IPS DF 4.7 (cell line): ENCODE data around the gene ZNF554.
"Not testable (repeated sequence)": the region's sequence is repeated elsewhere in the genome, so short reads cannot be mapped to it uniquely, and the experiment has no call there.

ENCODE experiments used
- DNase-seq: peaks from one replicate; pipeline ENCODE4 v3.0.0-alpha.2; 2013; ENCODE audit warnings: low spot score; ENCODE audit errors: extremely low read depth

Gene ZNF554

DNA sequence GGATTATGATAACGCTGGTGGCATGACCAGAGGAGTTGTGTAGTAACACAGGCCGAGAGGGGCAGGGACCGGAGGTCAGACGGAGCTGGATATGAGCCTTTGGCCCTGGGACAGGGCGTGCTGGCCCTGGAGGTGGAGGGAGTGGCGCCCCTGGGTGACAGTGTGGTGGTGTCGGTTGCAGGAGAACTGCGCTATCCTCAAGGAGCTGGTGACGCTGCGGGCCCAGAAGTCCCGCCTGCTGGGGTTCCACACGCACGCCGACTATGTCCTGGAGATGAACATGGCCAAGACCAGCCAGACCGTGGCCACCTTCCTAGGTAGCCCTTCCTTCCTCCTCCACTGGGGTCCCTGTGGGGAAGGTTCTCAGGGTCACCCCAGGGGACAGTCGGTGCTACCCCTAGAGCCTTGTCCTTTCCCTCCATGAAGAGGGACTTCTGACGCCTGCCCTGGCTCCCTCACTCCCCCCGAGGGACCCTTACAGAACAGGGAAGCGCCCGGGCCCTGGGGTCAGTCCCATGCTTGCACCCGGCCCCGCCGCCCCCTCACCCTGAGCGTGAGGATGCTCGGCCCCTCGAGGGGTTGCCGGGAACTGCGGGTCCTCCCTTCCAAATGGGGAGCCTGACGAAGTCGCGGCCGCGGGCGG is 12.8 kb upstream of the ZNF554 start:
- DNase-seq = no peak

- no peak for DNase-seq
These were observed 12.1 kb upstream of the ZNF554 start for GRCh38 chr19:2807379-2808128.

DNA sequence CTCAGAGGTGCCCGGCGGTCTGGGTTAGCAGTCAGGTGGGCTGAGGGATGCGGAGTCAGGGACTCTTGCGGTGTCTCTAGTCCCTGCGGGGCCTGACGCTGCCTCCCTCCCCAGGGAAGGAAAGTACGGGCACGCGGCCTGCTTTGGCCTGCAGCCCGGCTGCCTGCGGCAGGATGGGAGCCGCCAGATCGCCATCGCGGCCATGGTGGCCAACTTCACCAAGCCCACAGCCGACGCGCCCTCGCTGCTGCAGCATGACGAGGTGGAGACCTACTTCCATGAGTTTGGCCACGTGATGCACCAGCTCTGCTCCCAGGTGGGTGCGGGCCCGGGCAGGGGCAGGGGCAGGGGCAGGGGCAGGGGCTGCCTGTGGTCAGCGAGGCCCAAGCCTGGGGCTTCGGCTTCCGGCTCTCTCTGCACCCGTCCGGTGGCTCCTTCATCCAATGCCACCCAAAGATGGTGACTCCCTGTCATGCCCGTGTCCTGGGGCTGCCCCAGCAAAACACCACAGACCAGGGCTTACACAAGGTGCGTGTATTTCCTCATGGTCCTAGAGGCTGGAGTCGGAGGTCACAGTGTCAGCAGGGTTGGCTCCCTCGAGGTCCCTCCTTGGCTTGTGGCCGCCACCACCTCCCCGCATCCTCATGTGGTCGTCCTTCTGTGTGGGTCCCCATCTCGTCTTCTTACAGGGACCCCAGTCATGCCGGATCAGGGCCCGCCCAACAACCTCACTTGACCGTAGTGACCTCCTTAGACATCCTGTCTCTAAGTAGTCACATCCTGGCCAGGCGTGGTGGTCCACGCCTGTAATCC is 11.3 kb upstream of the ZNF554 start:
- no peak for DNase-seq

- no peak for DNase-seq
These were observed 10.1 kb upstream of the ZNF554 start for GRCh38 chr19:2809387-2810140.

GRCh38 chr19:2810141-2811091 is 9.3 kb upstream of the ZNF554 start:
- no peak for DNase-seq

DNA sequence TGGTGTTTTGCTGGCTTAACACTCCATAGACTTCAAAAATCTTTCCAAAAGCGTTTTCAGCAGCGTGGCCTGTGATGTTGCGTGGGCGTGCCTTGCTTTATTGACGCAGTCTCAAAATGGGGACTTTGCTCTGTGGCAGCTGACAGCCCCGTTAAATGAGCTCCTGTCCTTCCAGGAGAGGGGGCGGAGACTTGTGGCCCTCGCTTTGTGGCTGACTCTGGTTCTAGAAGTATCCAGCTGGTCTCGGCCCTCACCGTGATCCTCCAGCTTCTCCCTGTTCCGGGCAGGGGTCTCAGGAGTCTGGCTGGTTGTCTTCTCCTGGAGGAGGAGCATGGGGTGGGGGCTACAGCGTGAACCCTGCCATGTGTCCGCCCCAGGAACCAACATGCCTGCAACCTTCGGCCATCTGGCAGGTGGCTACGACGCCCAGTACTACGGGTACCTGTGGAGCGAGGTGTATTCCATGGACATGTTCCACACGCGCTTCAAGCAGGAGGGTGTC is 8.4 kb upstream of the ZNF554 start:
- DNase-seq = no peak

DNA sequence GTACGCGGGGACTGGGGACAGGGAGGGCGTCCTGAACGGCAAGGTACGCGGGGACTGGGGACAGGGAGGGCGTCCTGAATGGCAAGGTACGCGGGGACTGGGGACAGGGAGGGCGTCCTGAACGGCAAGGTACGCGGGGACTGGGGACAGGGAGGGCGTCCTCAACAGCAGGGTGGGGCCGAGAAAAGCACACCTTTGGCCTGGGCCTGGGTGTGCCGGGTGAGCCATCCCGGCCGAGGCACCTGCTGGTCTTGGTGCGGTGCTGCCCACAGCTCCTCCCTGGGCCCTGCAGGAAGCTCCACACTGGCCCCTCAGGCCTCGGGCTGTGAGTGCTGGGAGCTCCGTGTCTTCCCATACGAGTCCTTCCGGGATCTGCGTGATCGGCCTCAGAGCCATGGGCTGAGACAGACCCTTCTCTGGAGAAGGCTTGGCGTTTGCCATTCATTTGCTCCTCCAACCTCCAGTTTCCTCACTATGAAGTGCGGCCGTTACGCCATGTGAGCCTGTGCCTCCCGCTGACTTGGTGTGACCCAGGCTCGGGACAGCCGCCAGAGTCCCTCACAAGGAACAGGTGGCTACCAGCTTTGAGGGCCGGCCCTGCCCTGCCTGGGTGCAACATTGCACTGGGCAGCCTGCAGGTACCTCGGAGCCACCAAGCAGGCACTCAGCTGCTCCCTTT is 7.8 kb upstream of the ZNF554 start:
- no peak for DNase-seq

GRCh38 chr19:2812414-2813234 is 7.0 kb upstream of the ZNF554 start:
- DNase-seq = no peak

GRCh38 chr19:2813235-2814160 is 6.2 kb upstream of the ZNF554 start:
- DNase-seq = no peak

DNA sequence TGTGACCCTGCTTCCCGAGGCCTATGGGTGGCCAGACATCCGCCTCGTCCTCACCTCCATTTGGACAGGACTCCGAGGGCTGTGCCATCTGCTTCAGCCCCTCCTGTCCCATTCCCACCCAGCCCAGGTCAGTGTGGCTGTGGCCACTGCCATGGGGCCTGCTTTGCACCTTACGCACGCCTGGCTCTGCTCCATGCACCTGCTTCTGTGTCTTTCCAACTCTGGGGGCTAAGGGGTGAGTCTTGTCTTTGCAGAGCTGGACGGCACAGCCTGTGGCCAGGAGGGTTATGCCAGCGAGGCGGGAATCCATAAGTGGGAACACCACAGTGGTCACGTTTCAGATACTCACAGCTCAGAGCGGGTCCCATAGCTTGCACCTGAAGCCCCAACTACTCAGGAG is 5.2 kb upstream of the ZNF554 start:
- no peak for DNase-seq

- DNase-seq = no peak
These were observed 4.5 kb upstream of the ZNF554 start for GRCh38 chr19:2815191-2815614.

- DNase-seq = no peak
These were observed 3.7 kb upstream of the ZNF554 start for GRCh38 chr19:2815923-2816322.

- no peak for DNase-seq
These were observed 3.0 kb upstream of the ZNF554 start for GRCh38 chr19:2816641-2817040.

DNA sequence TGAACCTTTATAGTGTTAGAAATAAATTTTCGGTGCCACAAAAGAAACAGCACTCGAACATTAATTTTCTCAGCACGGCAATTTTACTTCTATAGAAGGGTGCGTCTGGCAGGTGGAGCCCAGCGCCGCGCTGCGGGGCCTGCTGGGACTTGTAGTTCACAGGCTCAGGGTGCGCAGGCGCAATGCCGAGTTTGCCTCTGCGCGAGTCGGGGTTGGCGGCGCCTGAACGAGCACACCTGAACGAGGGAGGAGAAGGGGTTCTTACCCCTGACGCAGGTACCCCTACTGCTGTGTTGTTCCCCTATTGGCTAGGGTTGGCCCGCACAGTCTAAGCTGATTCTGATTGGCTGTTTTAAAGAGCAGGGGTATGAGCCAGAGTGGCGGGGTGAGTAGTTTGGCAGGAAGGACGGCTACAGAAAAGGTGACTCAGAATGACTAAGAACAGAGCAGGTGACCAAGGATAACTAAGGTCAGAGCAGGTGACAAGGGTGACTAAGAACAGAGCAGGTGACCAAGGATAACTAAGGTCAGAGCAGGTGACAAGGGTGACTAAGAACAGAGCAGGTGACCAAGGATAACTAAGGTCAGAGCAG is 2.3 kb upstream of the ZNF554 start:
- DNase-seq = not testable (repeated sequence)

GRCh38 chr19:2820112-2820702 is 539 bp downstream of the ZNF554 start:
- no peak for DNase-seq

GRCh38 chr19:2822846-2823245 is 3.2 kb downstream of the ZNF554 start:
- no peak for DNase-seq

- DNase-seq = no peak
These were observed 4.0 kb downstream of the ZNF554 start for GRCh38 chr19:2823646-2824045.
